MCF 10A (cell line): ENCODE measurements around the gene CTNND1. TPM values are rescaled to one million over a fixed set of nuclear protein-coding genes. Genes with fewer than 3 reads are reported as not detected.
A peak's percentile ranks its signal among the peaks of the same experiment; 100 is the strongest.

Source experiments
- BruUV-seq: library from RNA; stranded (reverse); fragments of 400-500 nt; replicated peaks from 2 replicates; lab custom pipeline; 2021; lab: Mats Ljungman, UMichigan
- CTCF ChIA-PET: fragments of 300-600 bp; sonication (Branson Sonifier 250); formaldehyde crosslinking; extraction: SDS; loops from one replicate; lab custom pipeline; 2021; ENCODE audit warnings: antibody characterized with exemption, inconsistent platforms; lab: Yijun Ruan, JAX
- POLR2A ChIA-PET: fragments of 300-600, 350-650 bp; sonication (Branson Sonifier 250); formaldehyde crosslinking; extraction: SDS; loops from one replicate; lab custom pipeline; 2020; ENCODE audit warnings: antibody characterized with exemption, inconsistent platforms; lab: Yijun Ruan, JAX
- DNase-seq: peaks from one replicate; pipeline ENCODE4 v3.0.0-alpha.2; 2018; ENCODE audit not compliant: unreplicated experiment
- H3K27ac Mint-ChIP-seq: one replicate; pipeline ENCODE4 v1.8.0; 2022; ENCODE audit warnings: mild to moderate bottlenecking, low read depth, mixed read lengths; ENCODE audit not compliant: unreplicated experiment
- H3K27me3 Mint-ChIP-seq: one replicate; pipeline ENCODE4 v1.8.0; 2022; ENCODE audit warnings: mixed read lengths; ENCODE audit not compliant: insufficient read depth, unreplicated experiment
- H3K36me3 Mint-ChIP-seq: one replicate; pipeline ENCODE4 v1.8.0; 2022; ENCODE audit warnings: mild to moderate bottlenecking, moderate library complexity, mixed read lengths; ENCODE audit not compliant: insufficient read depth, unreplicated experiment
- H3K4me1 Mint-ChIP-seq: one replicate; pipeline ENCODE4 v1.8.0; 2022; ENCODE audit warnings: mixed read lengths; ENCODE audit not compliant: insufficient read depth, unreplicated experiment
- H3K4me3 Mint-ChIP-seq: one replicate; pipeline ENCODE4 v1.8.0; 2022; ENCODE audit warnings: mild to moderate bottlenecking, moderate library complexity, mixed read lengths; ENCODE audit not compliant: unreplicated experiment
- H3K9me3 Mint-ChIP-seq: one replicate; pipeline ENCODE4 v1.8.0; 2022; ENCODE audit warnings: mixed read lengths; ENCODE audit not compliant: unreplicated experiment
- intact Hi-C: fragments of 100-400 bp; cut with micrococcal nuclease; formaldehyde crosslinking; loops from 2 replicates; pipeline ENCODE4 v1.14.1; 2022
- total RNA-seq: library from RNA; stranded (reverse); gene quantifications from 2 replicates; pipeline ENCODE4 v1.2.3, GENCODE V29; 2022
- TF ChIP-seq, protein P1 (sequence below): fragments of 200-600 bp; IDR thresholded peaks from one replicate; pipeline ENCODE4 v1.8.0; 2022; ENCODE audit warnings: antibody characterized with exemption, mild to moderate bottlenecking; ENCODE audit not compliant: unreplicated experiment

Gene CTNND1
- total RNA-seq, 1 experiment from 2014 or later, result 114 TPM

GRCh38 chr11:57746920-57747319 is 14.7 kb upstream of the CTNND1 start:
- no peaks in the 10 kb centered on the region for H3K4me1 Mint-ChIP-seq
- no peaks in the 10 kb centered on the region for H3K9me3 Mint-ChIP-seq
- ChIA-PET CTCF (interaction anchor here (2.2 to 9.9 kb wide), 2 partner anchors 14 to 54 kb away, joined by 7 to 115 read pairs; partner anchors contain the start of gene CTNND1), POLR2A (interaction anchor here (1.3 kb wide), 1 partner anchor 30 kb away, joined by 4 read pairs; no protein-coding TSS in a partner anchor)
- no TSS peak for BruUV-seq
- H3K27me3 Mint-ChIP-seq, result no peaks in the 10 kb centered on the region
- intact Hi-C loops, result no loop called here
- TF ChIP-seq, protein P1, sequence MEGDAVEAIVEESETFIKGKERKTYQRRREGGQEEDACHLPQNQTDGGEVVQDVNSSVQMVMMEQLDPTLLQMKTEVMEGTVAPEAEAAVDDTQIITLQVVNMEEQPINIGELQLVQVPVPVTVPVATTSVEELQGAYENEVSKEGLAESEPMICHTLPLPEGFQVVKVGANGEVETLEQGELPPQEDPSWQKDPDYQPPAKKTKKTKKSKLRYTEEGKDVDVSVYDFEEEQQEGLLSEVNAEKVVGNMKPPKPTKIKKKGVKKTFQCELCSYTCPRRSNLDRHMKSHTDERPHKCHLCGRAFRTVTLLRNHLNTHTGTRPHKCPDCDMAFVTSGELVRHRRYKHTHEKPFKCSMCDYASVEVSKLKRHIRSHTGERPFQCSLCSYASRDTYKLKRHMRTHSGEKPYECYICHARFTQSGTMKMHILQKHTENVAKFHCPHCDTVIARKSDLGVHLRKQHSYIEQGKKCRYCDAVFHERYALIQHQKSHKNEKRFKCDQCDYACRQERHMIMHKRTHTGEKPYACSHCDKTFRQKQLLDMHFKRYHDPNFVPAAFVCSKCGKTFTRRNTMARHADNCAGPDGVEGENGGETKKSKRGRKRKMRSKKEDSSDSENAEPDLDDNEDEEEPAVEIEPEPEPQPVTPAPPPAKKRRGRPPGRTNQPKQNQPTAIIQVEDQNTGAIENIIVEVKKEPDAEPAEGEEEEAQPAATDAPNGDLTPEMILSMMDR, result no peak
- peaks cover 60% of the 10 kb centered on the region for H3K36me3 Mint-ChIP-seq
- DNase-seq, result no peak
- no peak overlapping the region for H3K4me3 Mint-ChIP-seq
- peak overlapping the region; percentile 74 for H3K27ac Mint-ChIP-seq

DNA sequence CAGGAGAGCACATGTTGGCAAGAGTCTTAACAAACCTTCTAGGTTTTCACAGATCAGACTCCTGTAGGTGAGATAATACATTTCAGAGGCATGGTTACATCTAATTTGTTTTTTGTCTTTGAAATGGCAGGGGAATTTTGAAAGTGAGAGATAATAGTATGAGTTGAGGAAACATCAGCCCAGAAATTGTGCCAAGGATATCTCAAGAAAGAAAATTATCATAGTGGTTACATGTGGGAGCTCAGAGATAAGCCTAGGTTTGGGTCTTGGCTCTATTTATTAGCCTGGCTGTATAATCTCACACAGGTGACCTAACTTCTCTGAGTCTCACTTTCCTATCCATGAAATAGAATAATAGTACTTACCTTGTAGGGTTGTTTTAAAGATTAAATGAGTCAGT is 10.4 kb upstream of the CTNND1 start:
- ChIA-PET POLR2A (interaction anchor here (0.9 to 1.8 kb wide), 7 partner anchors 9 to 50 kb away, joined by 3 to 8 read pairs (median 6); partner anchors contain the start of genes CTNND1 and SELENOH), CTCF (interaction anchor here (0.6 to 9.9 kb wide), 15 partner anchors 9 to 309 kb away, joined by 3 to 115 read pairs (median 4); partner anchors contain the start of gene CTNND1)
- no peaks in the 10 kb centered on the region for H3K9me3 Mint-ChIP-seq
- intact Hi-C loops, result loop anchor here (2.0 to 5.0 kb wide), 3 partner anchors 50 to 761 kb away; no protein-coding TSS in a partner anchor
- peaks cover 28% of the 10 kb centered on the region for H3K36me3 Mint-ChIP-seq
- H3K4me3 Mint-ChIP-seq, result no peak overlapping the region
- no peaks in the 10 kb centered on the region for H3K27me3 Mint-ChIP-seq
- no peak for DNase-seq
- H3K27ac Mint-ChIP-seq, result no peak overlapping the region
- TF ChIP-seq, protein P1, result no peak
- H3K4me1 Mint-ChIP-seq, result no peaks in the 10 kb centered on the region
- BruUV-seq, result no TSS peak

DNA sequence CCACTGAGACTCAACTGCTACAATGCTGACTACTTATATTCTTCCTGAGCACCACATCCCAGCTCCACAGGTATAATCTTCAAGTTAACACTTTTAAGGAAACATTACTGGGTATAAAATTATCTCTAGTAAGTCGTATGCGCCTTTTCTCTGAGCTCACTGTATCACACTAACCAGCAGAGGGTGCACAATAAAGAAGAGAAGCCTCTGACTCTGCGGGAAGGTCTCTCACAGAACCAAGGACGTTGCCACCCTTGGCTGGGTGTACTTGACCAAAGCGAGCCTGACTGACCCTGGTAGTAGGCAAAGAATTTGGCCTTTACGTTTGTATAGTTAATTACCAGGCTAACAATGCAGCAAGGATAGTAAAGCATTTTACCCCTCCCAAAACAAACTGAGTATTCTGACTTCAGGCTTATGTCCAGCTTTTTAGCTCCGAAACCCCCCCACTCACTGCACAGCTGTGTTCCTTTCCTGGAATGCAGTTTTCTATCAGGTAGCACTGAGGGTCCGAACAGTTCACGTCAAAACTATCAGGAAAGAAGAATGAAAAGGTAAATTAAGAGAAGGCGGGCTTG is 9.8 kb upstream of the CTNND1 start, which contains the start of gene BTBD18:
Gene BTBD18, minus strand, starts transcription at position 144 of the 578 bp plus-strand sequence. CDS start 631 bp downstream, outside the sequence.
- TF ChIP-seq, protein P1, result peak; percentile 45
- intact Hi-C loops, result loop anchor here (2.0 to 5.0 kb wide), 3 partner anchors 49 to 761 kb away; no protein-coding TSS in a partner anchor
- peaks cover 22% of the 10 kb centered on the region for H3K36me3 Mint-ChIP-seq
- no TSS peak for BruUV-seq
- POLR2A ChIA-PET, result interaction anchor here (0.6 to 1.8 kb wide), 6 partner anchors 8 to 112 kb away, joined by 3 to 8 read pairs (median 6); partner anchors contain the start of genes CTNND1 and SELENOH
- no peak within 1 kb of the TSS for H3K4me3 Mint-ChIP-seq
- H3K27ac Mint-ChIP-seq, result no peak within 1 kb of the TSS
- H3K27me3 Mint-ChIP-seq, result no peaks in the 10 kb centered on the region
- DNase-seq, result peak; percentile 51
- H3K9me3 Mint-ChIP-seq, result no peaks in the 10 kb centered on the region
- no peaks in the 10 kb centered on the region for H3K4me1 Mint-ChIP-seq
- CTCF ChIA-PET, result interaction anchor here (0.5 to 9.9 kb wide), 16 partner anchors 9 to 309 kb away, joined by 3 to 115 read pairs (median 4); partner anchors contain the start of gene CTNND1

GRCh38 chr11:57752954-57753353 is 8.6 kb upstream of the CTNND1 start:
- no peak overlapping the region for H3K4me3 Mint-ChIP-seq
- H3K27ac Mint-ChIP-seq, result no peak overlapping the region
- CTCF ChIA-PET, result interaction anchor here (0.6 to 9.9 kb wide), 4 partner anchors 13 to 179 kb away, joined by 3 to 115 read pairs (median 6); no protein-coding TSS in a partner anchor

More at GRCh38 chr11:57752954-57753353, 8.6 kb upstream of the CTNND1 start:
- H3K4me1 Mint-ChIP-seq, result no peaks in the 10 kb centered on the region
- POLR2A ChIA-PET, result no interaction called here
- H3K27me3 Mint-ChIP-seq, result no peaks in the 10 kb centered on the region
- no TSS peak for BruUV-seq
- peaks cover 14% of the 10 kb centered on the region for H3K36me3 Mint-ChIP-seq
- TF ChIP-seq, protein P1, result no peak
- no peaks in the 10 kb centered on the region for H3K9me3 Mint-ChIP-seq
- intact Hi-C loops, result loop anchor here (5.0 kb wide), 2 partner anchors 534 to 759 kb away; no protein-coding TSS in a partner anchor
- DNase-seq, result no peak
